ENCODE measurements around the gene CCDC74A.
"Not testable (repeated sequence)": the region's sequence is repeated elsewhere in the genome, so short reads cannot be mapped to it uniquely, and the experiment has no call there.

Gene CCDC74A

GRCh38 chr2:131503587-131503986 lies 24.1 kb upstream of the CCDC74A start:
- DNase-seq (ENCODE audit: low spot score), result not testable (repeated sequence)

GRCh38 chr2:131504082-131504750 lies 23.5 kb upstream of the CCDC74A start:
- not testable (repeated sequence) for DNase-seq (ENCODE audit: low spot score)

- DNase-seq (ENCODE audit: low spot score), result no peak
Measured at GRCh38 chr2:131509615-131510014, 18.1 kb upstream of the CCDC74A start.

DNA sequence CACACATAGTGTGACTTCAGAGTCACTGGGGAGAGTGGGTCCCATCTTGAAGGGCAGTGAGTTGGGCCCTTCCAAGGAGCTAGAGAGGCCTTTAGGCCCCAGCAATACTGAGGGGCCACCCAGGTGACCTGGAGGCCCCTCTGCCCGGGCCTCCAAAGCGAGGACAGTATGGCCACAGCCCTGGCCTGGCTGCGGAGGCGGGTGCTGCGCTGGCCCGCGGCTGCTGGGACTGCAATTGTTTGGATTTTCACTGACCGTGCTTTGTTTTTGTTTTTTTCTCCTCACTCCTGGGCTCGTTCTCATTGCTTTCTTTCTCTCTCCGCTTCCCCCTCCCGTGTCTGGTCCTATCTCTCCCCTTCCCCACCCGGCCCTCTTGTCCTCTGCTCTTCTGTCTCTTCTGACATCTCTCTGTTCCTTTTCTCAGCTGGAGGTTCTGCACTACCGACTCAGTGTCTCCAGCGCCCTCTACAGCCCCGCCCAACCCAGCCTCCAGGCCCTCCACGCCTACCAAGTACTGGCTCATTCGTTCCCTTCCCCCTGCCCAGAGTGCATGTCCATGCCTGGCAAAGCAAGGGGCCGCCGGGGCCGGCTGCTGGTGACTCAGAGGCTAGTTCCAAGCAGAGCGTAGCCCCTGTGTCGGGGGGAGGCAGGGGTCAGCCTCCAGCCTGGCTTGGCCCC lies 16.3 kb upstream of the CCDC74A start:
- not testable (repeated sequence) for DNase-seq (ENCODE audit: low spot score)

- DNase-seq (ENCODE audit: low spot score), result not testable (repeated sequence)
Measured at GRCh38 chr2:131511969-131512870, 15.5 kb upstream of the CCDC74A start.

- DNase-seq (ENCODE audit: low spot score), result not testable (repeated sequence)
Measured at GRCh38 chr2:131514408-131515166, 13.1 kb upstream of the CCDC74A start.

GRCh38 chr2:131515235-131515634 lies 12.5 kb upstream of the CCDC74A start:
- not testable (repeated sequence) for DNase-seq (ENCODE audit: low spot score)

- no peak for DNase-seq (ENCODE audit: low spot score)
Measured at GRCh38 chr2:131516011-131516410, 11.7 kb upstream of the CCDC74A start.

DNA sequence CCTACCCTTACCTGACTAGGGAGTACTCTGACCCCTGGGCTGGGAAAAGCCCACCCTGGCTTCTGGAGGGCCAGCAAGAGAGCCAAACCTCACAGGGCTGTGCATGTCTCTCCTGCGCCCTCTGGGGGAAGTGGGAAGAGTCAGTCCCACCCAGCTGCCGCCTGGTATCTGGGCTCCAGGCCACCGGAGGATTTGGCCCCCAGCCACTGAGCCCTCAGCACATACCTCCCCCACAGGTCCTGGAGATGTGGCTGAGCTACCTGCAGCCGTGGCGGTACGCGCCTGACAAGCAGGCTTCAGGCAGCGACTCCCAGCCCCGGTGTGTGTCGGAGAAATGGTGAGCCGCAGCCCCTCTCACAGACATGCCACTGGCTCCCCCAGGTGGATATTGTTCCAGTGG lies 11.1 kb upstream of the CCDC74A start:
- not testable (repeated sequence) for DNase-seq (ENCODE audit: low spot score)

DNA sequence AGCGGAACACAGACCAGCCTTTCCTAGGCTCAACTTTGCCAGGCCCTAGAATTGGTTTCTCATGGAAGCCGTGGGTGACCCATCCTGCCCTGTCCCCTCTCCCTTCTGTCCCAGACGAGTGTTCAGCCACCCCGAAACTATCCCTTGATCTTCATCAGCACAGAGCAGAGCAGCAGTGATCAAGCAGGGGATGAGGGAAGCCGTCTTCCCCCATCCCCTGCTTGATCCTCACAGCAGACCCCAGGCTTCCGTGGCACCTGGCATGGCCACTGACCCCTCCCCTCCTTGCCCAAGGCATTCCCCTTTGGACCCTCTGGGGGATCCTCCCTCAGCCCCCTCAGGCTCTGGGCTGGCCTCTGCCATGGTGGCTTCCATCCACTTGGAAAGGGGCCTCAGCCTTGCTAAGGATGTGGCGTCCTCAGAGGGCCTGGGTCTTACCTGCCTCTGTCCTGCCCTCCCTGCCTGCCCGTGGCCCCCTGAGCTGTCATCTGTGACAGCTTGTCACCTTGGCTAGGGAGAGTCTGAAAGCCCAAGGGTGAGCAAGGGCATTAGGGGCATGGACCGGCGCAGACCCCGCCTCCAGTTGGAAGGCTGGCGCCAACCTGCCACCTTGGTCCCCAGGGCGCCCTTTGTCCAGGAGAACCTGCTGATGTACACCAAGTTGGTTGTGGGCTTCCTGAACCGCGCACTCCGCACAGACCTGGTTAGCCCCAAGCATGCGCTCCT lies 10.4 kb upstream of the CCDC74A start:
- DNase-seq (ENCODE audit: low spot score), result no peak

GRCh38 chr2:131517856-131518255 lies 9.8 kb upstream of the CCDC74A start:
- not testable (repeated sequence) for DNase-seq (ENCODE audit: low spot score)

DNA sequence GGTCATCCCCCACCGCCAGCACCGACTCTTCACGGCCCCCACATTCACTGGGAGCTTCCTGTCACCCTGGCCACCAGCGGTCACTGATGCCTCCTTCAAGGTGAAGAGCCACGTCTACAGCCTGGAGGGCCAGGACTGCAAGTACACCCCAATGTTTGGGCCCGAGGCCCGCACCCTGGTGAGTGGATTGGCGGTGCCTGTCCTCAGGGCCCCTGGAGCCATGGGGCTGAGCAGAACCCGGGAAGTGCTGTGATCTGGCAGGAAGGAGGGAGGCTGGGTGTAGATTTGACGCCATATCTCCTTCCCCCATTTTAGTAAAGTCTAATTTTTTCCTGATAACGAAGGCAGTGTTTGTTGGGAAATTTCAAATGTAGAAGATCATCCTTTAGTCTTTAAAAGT lies 9.2 kb upstream of the CCDC74A start:
- DNase-seq (ENCODE audit: low spot score), result not testable (repeated sequence)

- DNase-seq (ENCODE audit: low spot score), result no peak
Measured at GRCh38 chr2:131519466-131519865, 8.2 kb upstream of the CCDC74A start.

DNA sequence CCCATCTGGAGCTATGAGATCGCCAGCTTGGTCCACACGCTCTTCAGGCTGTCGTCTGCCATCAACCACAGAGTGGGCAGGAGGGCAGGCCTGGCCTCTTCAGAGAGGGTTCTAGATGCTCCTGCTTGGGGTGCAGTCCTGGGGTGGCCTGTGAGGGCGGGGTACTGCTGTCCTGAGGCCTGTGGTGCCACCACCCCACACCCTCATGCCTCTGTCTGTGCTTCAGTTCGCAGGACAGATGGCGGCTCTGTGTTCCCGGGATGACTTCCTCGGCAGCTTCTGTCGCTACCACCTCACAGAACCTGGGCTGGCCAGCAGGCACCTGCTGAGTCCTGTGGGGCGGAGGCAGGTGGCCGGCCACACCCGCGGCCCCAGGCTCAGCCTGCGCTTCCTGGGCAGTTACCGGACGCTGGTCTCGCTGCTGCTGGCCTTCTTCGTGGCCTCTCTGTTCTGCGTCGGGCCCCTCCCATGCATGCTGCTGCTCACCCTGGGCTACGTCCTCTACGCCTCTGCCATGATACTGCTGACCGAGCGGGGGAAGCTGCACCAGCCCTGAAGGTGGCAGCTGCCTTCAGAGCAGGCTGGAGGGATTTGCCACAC lies 7.7 kb upstream of the CCDC74A start:
- DNase-seq (ENCODE audit: low spot score), result not testable (repeated sequence)

DNA sequence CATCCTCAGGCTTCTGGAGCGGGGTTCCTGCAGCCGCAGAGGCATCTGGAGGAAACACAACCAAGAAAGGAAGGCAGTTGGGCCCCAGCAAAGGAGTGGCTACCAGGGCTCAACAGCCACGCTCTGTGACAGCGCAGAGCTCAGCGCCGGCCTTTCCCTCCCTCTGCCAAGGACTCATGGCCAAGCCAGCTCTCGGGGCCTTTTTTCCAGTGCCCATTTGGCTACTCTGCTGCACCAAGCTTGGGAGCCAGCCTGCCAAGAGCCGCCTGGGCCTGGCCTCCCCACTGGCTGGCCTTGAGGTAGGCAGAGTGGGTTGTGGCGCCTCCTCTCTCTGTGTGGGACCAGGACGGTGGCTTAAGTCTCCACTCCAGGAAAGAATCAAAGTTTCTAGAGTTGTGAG lies 7.2 kb upstream of the CCDC74A start:
- DNase-seq (ENCODE audit: low spot score), result no peak

- not testable (repeated sequence) for DNase-seq (ENCODE audit: low spot score)
Measured at GRCh38 chr2:131521524-131521923, 6.2 kb upstream of the CCDC74A start.

DNA sequence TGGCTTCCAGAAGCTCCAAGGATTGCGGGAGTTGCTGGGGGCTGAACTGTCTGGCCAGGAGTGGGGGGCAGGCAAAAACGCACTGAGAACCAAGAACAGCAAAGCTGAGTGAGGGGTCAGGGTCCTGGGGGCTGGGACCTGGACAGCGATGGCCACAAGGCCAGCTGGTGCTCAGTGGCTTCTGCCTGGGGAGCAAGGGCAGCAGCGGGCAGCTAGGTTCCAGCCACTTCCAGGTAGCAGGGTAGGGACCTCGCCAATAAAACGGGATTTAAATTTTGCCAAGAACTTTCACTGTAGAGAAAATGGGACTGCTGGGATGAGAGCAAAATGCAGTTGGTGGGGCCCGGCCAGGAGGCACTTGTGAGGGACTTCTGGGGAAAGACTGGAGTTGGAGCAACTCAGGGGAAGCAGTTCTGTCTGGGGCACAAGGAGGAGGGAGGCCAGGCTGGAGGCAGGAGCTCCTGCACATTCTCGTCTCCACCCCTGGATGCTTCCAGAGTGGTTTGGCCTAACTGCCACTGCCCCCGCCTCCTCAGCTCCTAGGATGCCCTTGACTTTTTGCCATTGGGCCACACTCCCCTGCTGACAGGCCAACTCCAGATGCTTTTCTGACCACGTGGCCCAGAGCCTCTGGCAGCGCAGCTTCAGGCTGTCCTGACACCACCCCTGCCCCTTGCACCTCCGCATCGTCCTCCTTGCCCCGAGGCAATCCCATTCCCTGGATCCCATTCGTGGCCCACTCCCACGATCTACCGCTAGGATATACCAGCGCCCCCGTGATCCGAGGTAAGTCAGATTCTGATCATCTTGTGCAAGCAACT lies 5.5 kb upstream of the CCDC74A start:
- peak; percentile 5 for DNase-seq (ENCODE audit: low spot score)

GRCh38 chr2:131525256-131525655 lies 2.4 kb upstream of the CCDC74A start:
- not testable (repeated sequence) for DNase-seq (ENCODE audit: low spot score)

DNA sequence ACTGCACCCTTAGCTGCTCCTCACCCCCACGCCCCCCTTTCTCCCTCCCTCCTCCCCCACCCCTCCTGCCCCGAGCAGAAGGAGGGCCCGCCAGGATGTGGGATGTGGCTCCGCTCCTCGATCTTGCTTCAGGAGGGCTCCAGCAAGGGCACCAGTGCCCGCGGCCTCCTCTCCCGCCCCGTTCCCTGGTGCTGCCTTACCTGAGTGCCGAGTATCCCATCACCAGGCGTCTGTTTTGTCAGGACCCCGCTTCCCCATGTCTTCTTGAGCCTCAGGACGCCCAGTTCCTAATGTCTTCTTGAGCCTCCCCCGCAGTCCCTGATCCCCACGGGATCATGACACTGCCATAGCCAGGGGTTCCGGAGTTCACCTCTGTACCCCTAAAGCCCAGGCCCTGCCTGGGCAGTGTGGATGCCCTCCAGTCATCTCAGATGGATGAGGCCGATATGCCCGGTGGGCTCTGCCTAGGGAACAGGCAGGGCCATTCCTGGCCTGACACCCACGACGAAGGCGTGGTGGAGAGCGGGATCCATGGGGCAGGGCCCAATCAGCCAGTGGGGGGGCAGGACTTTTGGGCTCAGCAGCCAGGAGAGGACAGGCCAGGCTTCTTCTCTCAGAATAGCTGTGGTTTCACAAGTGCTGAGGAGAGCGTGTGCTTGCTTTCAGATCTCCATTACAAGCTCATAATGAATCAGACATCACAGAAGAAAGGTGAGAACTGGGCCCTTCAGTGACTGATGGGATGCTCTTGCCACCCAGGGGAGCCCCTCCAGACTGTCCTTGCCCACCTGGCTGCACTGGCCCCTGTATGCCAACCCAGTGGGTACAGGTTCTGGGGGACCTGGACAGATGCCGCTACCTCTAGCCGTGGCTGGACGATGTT lies 1.5 kb downstream of the CCDC74A start:
- not testable (repeated sequence) for DNase-seq (ENCODE audit: low spot score)
